Uterus (tissue), 4 donors: ENCODE results near the gene SPATA21. TPM values are rescaled to one million over a fixed set of nuclear protein-coding genes. Genes with fewer than 3 reads are reported as not detected.
"Not testable (repeated sequence)": the region's sequence is repeated elsewhere in the genome, so short reads cannot be mapped to it uniquely, and the experiment has no call there.

Experiments used
- DNase-seq, 2 donors: peaks; one replicate each; pipeline ENCODE4 v3.0.0-alpha.2; 2019 to 2020
- H3K27ac ChIP-seq, 2 donors: fragments of 200-600 bp; sonication (generic); 1 replicate in 1 of 2; 2 replicates in 1 of 2; pipeline ENCODE4 v1.5.1; 2016 to 2018
- H3K27me3 ChIP-seq, 2 donors: fragments of 200-600 bp; sonication (generic); one replicate each; pipeline ENCODE4 v1.5.1; 2018 to 2019; ENCODE audit warnings: control low read depth in 1 of 2
- H3K36me3 ChIP-seq, 2 donors: fragments of 200-600 bp; sonication (generic); one replicate each; pipeline ENCODE4 v1.5.1; 2019; ENCODE audit warnings: control low read depth in 1 of 2
- H3K4me1 ChIP-seq, 2 donors: fragments of 200-600 bp; sonication (generic); one replicate each; pipeline ENCODE4 v1.5.1; 2018 to 2019; ENCODE audit warnings: control low read depth in 1 of 2
- H3K4me3 ChIP-seq, 2 donors: fragments of 200-600 bp; sonication (generic); 1 replicate in 1 of 2; 2 replicates in 1 of 2; pipeline ENCODE4 v1.5.1; 2018 to 2019; ENCODE audit warnings: mild to moderate bottlenecking in 1 of 2
- H3K9me3 ChIP-seq, 2 donors: fragments of 200-600 bp; sonication (generic); one replicate each; pipeline ENCODE4 v1.5.1; 2019; ENCODE audit warnings: control low read depth in 1 of 2
- CTCF ChIP-seq, 4 experiments: fragments of 200-600 bp in 2 of 4; fragments of 450-650 bp in 2 of 4; sonication (generic) in 2 of 4; IDR thresholded peaks; one replicate each; pipeline ENCODE4 v1.5.1; 2016 to 2019; ENCODE audit warnings: antibody characterized with exemption in 4 of 4, mild to moderate bottlenecking in 2 of 4, moderate library complexity in 1 of 4
- POLR2A ChIP-seq, 2 donors: fragments of 450-650 bp; IDR thresholded peaks; one replicate each; pipeline ENCODE4 v1.6.1; 2016; ENCODE audit warnings: antibody characterized with exemption in 2 of 2, mild to moderate bottlenecking in 1 of 2, moderate library complexity in 1 of 2
- intact Hi-C: fragments of 100-400 bp; cut with DNase I; formaldehyde crosslinking; loops from one replicate; pipeline ENCODE4 v1.15.1; 2023; ENCODE audit warnings: low total_unique reads
- total RNA-seq, 4 donors: library from RNA; depleted of rRNA in 3 of 4; stranded (reverse); fragments of >200 nt in 3 of 4; gene quantifications; one replicate each; pipeline versions ENCODE4 v1.1.0 to v1.2.4, GENCODE V29; 2014 to 2023
- donor health status: DM: yes; HTN: yes; CAD: no.

Gene SPATA21
- total RNA-seq, 4 donors from 2014 or later = 0.27 TPM; not detected in 3

DNA sequence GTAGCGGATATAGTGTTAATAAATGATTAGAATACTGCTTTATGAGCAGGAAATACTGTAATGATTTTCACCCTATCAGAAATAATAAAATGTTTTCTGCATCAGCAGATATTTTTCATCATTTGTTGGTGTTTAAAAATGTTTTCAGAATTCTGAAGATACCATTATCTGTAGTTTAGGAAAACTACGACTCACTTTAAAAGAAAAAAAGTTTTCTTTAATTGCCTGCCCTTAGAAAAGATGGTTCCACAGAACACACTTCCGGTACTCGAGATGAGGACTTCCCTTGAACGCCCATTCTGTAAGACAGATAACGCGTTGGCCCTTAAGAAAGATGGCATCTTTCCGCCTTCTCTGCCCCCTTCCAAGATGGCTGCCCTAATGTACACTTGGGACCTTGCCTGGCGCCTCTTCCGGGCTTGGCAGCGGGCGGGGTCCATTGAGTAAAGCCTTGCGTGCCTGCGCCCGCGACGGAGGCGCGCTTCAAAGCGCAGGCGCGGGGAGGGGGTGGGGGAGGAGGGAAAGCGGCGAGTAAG, 70.4 kb downstream of the SPATA21 start, which contains the start of gene SZRD1:
TSS of gene SZRD1 (plus strand) at position 521 of the 536 bp plus-strand sequence. CDS start 16 bp downstream, outside the sequence.
- no peaks in the 10 kb centered on the region for H3K9me3 ChIP-seq
- peak within 1 kb of the TSS; percentile 61 to 93 for H3K4me3 ChIP-seq
- no peaks in the 10 kb centered on the region for H3K36me3 ChIP-seq
- peaks cover 9 to 24% of the 10 kb centered on the region in 2 donors for H3K4me1 ChIP-seq
- TF ChIP-seq POLR2A (IDR thresholded peaks at IDR 0.05) (no peak), CTCF (IDR thresholded peaks at IDR 0.05) (peak in 1 of 4 experiments; percentile 24)
- peak within 1 kb of the TSS; percentile 98 to 99 for H3K27ac ChIP-seq
- DNase-seq = peak; percentile 97 to 98
- H3K27me3 ChIP-seq = no peaks in the 10 kb centered on the region
- intact Hi-C loops = loop anchor here (10.0 kb wide), 1 partner anchor 162 kb away; no protein-coding TSS in a partner anchor

GRCh38 chr1:16365146-16365498, 72.1 kb downstream of the SPATA21 start:
- not testable (repeated sequence) for H3K36me3 ChIP-seq, H3K27me3 ChIP-seq, H3K9me3 ChIP-seq, H3K4me3 ChIP-seq
- Histone ChIP-seq H3K4me1 (peaks cover 9 to 24% of the 10 kb centered on the region in 2 donors), H3K27ac (peak overlapping the region; percentile 98 to 99)
- peak; percentile 28 to 48 for DNase-seq
- intact Hi-C loops = loop anchor here (10.0 kb wide), 1 partner anchor 160 kb away; no protein-coding TSS in a partner anchor

GRCh38 chr1:16356867-16357266, 80.4 kb downstream of the SPATA21 start:
- intact Hi-C loops = loop anchor here (10.0 kb wide), 1 partner anchor 112 kb away; no protein-coding TSS in a partner anchor
- no peaks in the 10 kb centered on the region for H3K9me3 ChIP-seq
- H3K4me1 ChIP-seq = no peaks in the 10 kb centered on the region
- no peak overlapping the region for H3K27ac ChIP-seq
- no peak overlapping the region for H3K4me3 ChIP-seq
- DNase-seq = no peak
- no peak for TF ChIP-seq CTCF (IDR thresholded peaks at IDR 0.05)
- no peak for TF ChIP-seq POLR2A (IDR thresholded peaks at IDR 0.05)
- no peaks in the 10 kb centered on the region for H3K27me3 ChIP-seq
- no peaks in the 10 kb centered on the region for H3K36me3 ChIP-seq

GRCh38 chr1:16354619-16355018, 82.6 kb downstream of the SPATA21 start:
- no peak overlapping the region for H3K4me3 ChIP-seq
- no peaks in the 10 kb centered on the region for H3K36me3 ChIP-seq
- no peaks in the 10 kb centered on the region for H3K27me3 ChIP-seq
- peaks cover 0 to 5% of the 10 kb centered on the region in 2 donors for H3K4me1 ChIP-seq
- H3K9me3 ChIP-seq = no peaks in the 10 kb centered on the region
- intact Hi-C loops = loop anchor here (10.0 kb wide), 1 partner anchor 110 kb away; no protein-coding TSS in a partner anchor
- no peak for DNase-seq
- H3K27ac ChIP-seq = no peak overlapping the region
- TF ChIP-seq CTCF (IDR thresholded peaks at IDR 0.05) = no peak

DNA sequence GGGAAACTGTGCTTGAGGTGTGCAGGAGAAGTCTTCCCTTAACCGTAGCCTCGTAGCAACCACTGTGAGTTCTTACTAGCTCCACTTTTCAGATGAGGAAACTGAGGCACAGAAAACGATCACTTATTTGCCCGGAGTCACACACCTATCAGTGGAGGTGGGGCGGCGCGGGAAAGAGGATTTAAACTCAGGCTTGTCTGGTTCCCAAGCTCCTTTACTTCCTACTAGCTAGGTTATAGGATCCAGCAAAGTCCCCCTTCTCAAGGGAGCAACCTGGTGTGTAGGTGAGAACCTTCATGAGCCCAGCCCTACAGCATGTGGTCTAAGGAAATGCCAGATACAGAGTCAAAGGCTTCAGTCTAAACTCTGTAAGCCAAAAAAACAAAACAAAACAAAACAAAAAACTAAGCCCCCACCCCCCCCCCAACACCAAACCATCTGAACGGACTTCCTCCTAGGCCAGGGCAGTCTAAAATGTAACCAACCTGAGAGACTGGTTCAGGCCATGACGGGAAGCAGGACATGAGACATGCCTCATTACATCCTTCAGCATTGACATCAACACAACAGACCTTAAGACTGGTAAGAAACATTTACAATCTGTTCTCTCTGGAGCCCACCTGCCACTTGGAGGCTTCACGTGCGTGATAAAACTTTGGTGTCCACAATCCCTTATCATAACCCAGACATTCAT, 84.2 kb downstream of the SPATA21 start:
- no peaks in the 10 kb centered on the region for H3K9me3 ChIP-seq
- DNase-seq = no peak
- no peaks in the 10 kb centered on the region for H3K36me3 ChIP-seq
- H3K4me3 ChIP-seq = peak overlapping the region; percentile 86 to 95
- intact Hi-C loops = loop anchor here (10.0 kb wide), 1 partner anchor 108 kb away; no protein-coding TSS in a partner anchor
- H3K27me3 ChIP-seq = no peaks in the 10 kb centered on the region
- TF ChIP-seq POLR2A (IDR thresholded peaks at IDR 0.05) (no peak), CTCF (IDR thresholded peaks at IDR 0.05) (no peak)
- H3K4me1 ChIP-seq = peaks cover 0 to 7% of the 10 kb centered on the region in 2 donors
- peak overlapping the region; percentile 93 for H3K27ac ChIP-seq
